ENCODE measurements around the gene TXNDC11.

The TXNDC11 gene

DNA sequence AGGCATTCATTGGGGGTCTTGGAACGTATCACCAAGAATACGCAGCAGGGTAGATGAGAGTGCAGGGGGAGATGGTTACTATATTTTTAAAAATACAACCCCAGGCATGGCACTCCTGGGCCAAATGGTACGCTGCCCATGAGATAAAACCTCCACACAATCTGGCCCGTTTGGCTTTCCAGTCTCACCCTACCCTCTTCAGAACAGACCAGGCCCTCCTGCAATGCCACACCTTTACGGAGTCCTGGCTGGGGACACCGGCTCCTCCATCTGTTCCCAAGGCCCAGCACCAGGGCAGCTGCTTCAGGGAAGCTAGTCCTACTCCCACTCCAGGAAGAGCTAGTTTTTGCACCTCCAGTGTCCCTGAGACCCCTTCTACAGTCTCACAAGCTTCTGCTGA is 50.0 kb downstream of the TXNDC11 start:
- no peak for DNase-seq (ENCODE audit: extremely low read depth, low read depth)
- TF ChIP-seq, protein P1, sequence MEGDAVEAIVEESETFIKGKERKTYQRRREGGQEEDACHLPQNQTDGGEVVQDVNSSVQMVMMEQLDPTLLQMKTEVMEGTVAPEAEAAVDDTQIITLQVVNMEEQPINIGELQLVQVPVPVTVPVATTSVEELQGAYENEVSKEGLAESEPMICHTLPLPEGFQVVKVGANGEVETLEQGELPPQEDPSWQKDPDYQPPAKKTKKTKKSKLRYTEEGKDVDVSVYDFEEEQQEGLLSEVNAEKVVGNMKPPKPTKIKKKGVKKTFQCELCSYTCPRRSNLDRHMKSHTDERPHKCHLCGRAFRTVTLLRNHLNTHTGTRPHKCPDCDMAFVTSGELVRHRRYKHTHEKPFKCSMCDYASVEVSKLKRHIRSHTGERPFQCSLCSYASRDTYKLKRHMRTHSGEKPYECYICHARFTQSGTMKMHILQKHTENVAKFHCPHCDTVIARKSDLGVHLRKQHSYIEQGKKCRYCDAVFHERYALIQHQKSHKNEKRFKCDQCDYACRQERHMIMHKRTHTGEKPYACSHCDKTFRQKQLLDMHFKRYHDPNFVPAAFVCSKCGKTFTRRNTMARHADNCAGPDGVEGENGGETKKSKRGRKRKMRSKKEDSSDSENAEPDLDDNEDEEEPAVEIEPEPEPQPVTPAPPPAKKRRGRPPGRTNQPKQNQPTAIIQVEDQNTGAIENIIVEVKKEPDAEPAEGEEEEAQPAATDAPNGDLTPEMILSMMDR (IDR thresholded peaks at IDR 0.05; ENCODE audit: low read depth, low read length) = no peak

DNA sequence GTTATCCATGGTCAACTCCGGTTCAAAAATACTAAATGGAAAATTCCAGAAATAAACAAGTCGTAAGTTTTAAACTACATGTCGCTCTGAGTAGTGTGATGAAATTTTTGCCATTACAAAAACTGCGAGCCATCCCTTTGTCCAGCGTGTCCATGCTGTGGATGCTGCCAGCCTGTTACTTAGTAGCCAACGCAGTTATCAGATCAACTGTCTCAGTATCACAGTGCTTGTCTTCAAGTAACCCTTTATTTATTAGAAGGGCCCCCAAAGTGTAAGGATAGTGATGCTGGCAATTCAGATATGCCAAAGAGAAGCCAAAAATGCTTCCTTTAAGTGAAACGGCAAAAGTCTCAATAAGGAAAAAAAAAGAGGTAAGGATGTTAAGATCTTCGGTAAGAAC is 50.5 kb downstream of the TXNDC11 start:
- TF ChIP-seq, protein P1 (IDR thresholded peaks at IDR 0.05; ENCODE audit: low read depth, low read length) = no peak
- DNase-seq (ENCODE audit: extremely low read depth, low read depth) = no peak

DNA sequence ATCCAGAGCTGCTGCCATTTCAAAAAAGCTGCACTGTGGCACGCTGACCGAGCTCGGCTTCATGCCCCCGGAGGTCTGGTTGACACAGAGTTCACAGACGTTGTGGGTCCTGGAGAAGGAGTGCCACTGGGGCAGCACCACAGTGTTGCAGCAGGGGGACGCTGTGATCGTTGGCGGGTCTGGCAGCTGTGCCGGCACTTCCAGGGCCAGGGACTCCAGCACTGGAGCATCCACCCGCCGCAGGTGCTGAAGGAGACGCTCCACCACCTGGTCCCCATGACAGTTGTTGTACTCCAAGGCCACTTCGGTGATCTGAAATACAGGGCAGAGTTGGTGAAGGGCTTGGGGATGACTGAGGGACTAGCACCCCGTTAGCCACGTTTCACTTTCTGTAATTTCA is 50.9 kb downstream of the TXNDC11 start:
- DNase-seq (ENCODE audit: extremely low read depth, low read depth) = no peak
- TF ChIP-seq, protein P1 (IDR thresholded peaks at IDR 0.05; ENCODE audit: low read depth, low read length) = no peak

DNA sequence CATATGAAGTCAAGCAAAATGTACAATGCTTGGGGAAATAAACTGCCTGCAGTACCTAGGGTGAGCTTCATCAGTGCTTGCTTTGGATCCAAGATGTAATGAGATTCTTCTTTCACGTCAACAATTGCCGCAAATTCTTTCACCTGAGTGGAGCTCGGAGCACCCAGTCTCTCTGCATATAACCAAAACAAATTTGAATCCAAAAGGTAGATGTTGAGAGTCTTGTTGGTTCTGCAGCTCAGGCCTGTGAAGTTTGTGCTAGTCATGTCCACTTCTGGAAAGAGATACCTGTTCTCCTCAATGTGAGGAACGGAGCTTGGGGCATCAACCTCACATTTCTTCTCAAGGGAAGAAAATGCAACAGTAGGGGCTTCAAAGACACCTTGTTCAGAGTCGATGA is 51.4 kb downstream of the TXNDC11 start:
- TF ChIP-seq, protein P1 (IDR thresholded peaks at IDR 0.05; ENCODE audit: low read depth, low read length) = no peak

DNA sequence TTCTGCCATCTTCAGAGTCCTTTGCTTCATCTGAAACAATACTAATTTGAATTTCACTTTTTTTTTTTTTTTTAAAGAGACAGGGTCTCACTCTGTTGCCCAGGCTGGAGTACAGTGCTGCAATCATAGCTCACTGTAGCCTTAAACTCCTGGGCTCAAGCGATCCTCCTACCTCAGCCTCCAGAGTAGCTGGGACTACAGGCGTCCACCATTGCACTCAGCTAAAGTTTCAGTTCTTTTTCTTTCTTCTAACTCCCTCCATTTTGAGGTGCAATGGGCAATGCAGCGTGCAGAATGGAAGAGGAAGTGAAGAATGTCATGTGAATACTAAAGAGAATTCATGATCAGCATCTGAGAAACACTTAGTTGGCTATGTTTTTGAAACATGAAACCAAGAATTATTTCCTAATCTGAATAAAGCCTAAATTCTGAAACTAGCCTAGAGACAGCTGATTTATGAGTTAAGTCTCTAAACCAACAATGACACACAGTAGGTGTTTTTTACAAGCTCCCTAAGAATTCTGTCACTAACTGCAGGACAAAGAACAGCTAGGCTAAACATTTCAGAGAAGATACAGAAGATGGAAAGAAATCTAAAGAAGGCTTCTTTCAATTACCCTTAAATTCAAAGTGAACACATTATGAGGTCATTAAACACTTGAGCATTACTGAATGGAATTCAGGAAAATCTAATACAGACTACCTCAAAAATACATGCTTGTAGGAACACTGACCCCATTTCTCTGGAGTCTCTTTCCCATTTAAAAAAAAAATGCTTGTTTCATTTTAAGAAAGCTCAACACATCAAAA is 53.4 kb downstream of the TXNDC11 start:
- TF ChIP-seq, protein P1 (IDR thresholded peaks at IDR 0.05; ENCODE audit: low read depth, low read length) = no peak
- DNase-seq (ENCODE audit: extremely low read depth, low read depth) = no peak

More for the DNA sequence above, 51.4 kb downstream of the TXNDC11 start:
- no peak for DNase-seq (ENCODE audit: extremely low read depth, low read depth)

DNA sequence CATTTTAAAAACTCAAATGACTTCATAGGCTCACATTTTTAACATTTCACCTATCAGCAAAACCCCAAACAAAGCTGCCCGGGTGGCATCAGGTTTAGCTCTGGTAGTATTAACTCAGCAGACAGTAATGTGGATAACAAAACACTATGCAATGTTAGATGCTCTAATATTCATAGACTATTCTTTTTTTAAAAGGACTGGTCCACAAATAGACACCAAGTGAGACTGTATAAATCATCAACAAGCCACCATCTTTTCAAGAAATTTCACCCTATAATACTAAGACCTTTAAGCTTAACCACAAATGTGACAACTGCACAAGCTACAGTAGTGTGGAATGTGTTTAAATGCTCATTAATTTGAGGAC is 54.2 kb downstream of the TXNDC11 start:
- DNase-seq (ENCODE audit: extremely low read depth, low read depth) = no peak
- TF ChIP-seq, protein P1 (IDR thresholded peaks at IDR 0.05; ENCODE audit: low read depth, low read length) = no peak

DNA sequence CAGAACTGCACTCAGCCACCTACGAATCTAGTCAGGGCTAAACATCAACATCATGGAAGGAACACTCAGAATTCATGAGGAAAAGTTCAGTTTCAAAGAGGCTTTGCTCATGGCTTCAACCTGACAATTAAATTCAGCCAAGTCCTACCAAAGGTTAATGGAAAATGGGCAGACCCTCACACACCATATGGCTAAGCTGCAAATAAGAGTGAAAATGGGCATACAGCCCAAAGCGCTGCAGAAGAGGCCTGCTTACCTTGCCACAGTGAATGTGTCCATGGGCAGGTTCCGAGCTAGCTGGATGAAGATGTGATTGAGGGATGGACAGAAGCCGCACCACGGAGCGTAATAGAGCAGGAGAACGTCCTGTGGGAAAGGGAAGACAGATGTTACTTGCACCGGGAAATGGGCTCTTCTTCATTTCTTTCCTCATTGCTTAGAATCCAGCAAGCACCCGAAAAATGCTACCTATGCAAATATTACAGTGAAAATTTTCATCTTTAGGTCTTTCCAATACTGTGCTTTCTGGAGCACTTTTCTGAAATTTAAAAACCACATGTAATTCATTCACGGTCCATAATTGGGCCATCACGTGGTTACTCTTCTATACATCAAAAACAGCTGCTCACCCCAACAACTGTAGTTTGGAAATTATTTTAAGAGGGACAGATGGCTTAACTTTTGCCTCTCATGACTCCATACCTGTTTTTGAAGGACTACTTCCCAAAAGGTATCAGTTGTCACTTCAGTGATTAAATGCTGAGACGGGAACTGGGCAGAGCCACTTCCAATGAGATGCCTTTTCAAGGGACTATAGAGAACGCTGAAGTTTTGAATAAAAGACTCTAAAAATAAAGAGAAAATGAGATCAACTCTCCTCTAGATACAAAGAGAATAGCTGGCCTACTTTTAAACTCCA is 54.8 kb downstream of the TXNDC11 start:
- no peak for DNase-seq (ENCODE audit: extremely low read depth, low read depth)
- TF ChIP-seq, protein P1 (IDR thresholded peaks at IDR 0.05; ENCODE audit: low read depth, low read length) = no peak
